GM19463 (cell line): Measurements from ENCODE around the gene FCGBP.
"Not testable (repeated sequence)": the region's sequence is repeated elsewhere in the genome, so short reads cannot be mapped to it uniquely, and the experiment has no call there.

Source experiments
- ATAC-seq: cut with Tn5 transposase; IDR thresholded peaks from one replicate; pipeline ENCODE4 v1.9.1; 2021; ENCODE audit warnings: mild to moderate bottlenecking, moderate library complexity; ENCODE audit not compliant: unreplicated experiment

The FCGBP gene

DNA sequence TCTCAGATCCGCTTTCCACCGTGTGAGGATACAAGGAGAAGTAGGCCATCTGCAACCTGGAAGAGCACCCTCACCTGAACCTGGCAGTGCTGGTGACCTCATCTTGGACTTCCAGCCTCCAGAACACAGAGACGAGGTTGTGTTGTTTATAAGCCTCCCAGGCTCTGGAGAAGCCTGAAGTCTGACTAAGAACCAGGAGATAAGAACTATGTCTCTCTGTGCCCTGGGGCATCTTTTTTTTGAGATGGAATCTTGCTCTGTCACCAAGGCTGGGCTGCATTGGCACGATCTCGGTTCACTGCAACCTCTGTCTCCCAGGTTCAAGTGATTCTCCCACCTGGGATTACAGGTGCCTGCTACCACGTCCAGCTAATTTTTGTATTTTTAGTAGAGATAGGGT lies 14.5 kb downstream of the FCGBP start:
- ATAC-seq: no peak

DNA sequence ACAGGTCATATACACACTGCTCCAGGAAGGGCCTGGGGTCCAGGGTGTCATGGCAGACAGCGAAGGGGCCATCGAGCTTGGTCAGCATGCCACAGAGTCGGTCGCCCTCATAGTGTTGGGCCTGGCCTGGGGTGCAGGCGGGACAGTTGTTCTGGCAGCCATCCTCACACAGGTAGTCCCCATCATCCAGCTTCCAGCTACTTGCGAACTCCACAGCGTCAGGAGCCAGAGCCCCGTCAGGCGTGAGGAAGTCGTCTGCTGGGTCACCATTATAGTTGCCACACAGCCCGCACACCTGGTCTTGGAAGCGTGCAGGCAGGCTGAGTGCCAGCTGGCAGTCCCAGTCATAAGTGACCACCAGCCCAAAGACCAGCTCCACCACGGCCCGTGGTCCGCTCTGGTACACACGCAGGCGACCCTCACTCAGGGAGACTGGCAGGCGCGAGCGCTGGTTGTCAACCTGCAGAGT lies 16.2 kb downstream of the FCGBP start:
- ATAC-seq: no peak

DNA sequence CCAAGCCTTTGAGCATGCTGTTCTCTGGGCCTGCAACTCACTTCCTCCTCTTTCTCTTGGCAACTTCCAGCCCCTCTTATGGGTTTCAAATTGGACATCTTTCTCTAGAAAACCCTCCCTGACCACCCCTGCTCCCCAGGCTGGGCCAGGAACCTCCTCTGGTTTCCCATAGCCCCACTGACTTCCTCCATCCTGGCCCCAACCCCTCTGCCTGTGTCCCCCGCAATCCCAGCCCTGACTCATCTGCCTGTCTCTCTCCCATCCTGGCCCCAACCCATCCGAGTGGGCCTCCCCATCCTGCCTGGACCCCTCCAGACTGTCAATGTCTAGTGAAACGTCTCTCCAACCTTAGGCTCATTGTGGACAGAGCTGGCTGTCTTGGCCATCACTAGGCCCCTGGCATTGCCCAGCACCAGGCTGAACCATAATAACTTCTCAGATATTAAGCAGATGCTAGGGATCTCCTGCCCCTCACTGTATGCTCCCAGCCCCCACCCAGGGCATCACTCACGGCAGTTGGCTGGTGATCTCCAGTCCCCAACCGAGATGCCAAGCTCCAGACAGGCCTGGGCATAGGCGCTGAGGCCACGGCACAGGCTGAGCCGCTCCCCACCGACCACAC lies 16.8 kb downstream of the FCGBP start:
- no peak for ATAC-seq

DNA sequence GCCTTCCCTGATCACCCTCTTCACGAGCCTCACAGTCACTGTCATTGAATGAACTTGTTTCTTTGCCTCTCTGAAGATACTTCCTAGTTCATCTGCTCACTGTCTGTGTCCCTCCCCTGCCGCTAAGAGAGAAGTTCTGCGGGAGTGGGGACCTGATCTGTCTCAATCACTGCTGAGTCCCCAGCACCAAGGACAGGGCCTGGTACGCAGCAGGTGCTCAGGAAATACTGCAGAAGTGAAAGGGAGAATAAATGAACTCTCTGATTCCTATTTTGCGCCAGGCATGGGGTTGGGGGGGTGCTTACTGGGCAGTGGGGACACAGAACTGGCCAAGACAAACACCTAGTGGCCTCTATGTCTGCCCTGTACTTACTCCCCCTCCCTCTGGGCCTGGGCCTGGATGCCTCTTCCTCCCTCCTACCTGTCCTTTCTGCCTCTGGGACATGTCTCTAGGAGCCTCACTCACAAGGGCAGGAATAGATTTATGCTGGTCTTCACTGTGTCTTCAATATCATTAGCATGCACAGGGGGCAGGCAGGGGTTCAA lies 17.5 kb downstream of the FCGBP start:
- ATAC-seq: no peak

DNA sequence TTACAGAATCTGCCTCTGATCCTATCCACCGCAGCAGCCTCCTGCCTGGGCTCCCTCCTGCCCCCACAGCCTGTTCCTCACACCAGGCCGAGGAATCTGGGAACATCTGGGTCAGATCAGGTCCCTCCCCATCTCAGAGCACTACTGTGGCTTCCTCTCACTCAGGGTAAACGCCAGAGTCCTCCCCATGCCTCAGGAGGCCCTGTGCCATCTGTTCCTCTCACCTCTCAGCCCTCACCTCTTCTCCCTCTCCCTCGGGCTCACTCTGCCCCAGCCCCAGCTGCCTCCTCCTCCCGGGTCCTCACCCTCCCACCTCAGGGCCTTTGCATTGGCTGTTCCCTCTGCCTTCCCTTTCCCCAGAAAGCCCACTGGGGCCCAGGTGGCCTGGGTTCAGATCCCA lies 18.2 kb downstream of the FCGBP start:
- no peak for ATAC-seq

DNA sequence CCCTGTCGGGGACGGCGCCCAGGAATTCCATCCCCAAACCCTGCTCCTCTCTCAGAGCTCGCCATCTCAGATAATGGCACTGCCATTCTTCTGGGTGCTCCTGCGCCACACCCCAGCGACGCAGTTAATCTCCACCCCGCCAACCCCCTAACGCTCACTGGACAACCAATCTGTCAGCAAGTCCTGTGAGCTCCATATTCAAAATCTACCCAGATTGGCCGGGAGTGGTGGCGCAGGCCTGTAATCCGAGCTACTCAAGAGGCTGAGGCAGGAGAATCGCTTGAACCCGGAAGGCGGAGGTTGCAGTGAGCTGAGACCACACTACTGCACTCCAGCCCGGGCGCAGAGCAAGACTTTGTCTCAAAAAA lies 18.6 kb downstream of the FCGBP start:
- ATAC-seq: no peak

DNA sequence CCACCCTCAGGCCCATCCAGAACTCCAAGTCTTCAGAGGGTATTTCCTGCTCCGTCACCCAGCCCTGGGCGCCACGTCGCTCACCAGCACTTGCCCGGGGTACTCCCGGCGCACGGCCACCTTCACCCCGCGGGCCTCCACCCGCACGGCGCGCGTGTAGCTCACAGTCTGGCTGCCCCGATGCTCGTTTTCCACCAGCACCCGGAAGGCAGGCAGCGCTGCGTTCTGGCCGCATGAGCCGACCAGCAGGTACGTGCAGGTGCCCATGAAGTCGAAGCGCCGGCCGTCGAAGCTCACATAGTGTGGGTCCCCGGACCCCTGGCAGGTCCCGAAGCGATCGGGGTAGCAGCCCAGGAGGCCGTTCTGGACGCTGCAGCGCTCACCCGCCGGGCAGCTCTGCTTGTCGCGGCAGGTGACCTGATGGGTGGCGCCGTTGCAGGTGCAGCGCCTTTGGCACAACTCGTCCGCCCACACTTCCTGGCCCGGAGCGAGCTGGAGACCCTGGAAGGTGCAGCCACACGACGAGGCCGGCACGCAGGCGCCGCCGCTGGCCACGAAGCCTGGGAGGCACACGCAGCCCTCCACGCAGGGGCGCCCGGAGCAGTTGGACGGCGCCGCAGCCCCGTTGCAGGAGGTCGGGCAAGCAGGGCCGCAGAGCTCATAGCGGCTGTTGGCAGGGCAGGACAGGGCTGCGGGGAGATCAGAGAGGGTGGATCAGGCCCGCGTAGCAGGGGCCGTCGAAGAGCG lies 19.2 kb downstream of the FCGBP start:
- ATAC-seq: no peak

DNA sequence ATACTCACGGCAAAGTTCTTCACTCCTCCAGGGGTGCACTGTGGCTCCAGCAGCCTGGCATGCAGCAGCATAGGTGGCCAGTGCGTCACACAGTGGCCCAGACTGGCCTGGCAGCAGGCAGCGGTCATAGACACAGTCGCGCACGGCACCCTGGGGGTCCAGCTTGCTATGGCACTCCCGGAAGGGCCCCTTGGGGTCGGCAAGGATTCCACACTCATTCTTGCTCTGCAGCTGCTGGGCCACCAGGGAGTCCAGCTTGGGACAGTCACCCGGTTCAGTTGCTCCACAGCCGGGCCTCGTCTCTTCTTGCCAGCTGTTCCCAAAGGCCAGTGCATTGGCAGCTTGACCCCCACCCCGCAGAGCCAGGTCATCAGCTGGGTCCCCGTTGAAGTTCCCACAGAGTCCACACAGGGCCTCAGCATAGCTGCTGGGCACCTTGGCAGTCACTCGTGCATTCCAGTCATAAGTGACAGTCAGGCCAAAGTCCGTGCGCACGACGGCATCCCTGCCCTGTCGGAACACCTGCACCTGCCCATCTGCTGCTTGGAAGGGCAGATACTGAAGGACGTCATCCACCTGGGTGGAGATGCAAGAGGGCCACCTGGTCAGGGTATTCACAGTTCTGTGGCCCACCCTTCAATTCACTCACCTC lies 20.6 kb downstream of the FCGBP start:
- no peak for ATAC-seq

DNA sequence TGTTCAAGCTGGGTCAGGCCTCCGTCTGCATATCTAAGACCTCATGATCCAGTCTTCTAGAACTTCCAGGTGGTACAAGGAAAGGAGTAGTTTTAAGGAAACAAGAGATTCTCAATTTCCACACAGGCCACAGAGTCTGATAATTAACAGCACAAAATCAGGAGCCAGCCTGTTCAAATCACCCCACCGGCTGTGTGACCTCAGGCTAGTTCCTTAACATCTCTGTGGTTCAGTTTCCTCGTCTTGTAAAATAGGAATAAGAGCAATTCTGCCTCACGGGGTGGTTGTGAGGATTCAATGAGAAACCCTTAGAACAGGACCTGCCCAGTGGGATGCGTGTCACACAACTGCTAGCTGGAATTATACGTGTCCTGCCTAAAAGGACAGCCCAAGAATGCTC lies 25.6 kb downstream of the FCGBP start:
- ATAC-seq: no peak

DNA sequence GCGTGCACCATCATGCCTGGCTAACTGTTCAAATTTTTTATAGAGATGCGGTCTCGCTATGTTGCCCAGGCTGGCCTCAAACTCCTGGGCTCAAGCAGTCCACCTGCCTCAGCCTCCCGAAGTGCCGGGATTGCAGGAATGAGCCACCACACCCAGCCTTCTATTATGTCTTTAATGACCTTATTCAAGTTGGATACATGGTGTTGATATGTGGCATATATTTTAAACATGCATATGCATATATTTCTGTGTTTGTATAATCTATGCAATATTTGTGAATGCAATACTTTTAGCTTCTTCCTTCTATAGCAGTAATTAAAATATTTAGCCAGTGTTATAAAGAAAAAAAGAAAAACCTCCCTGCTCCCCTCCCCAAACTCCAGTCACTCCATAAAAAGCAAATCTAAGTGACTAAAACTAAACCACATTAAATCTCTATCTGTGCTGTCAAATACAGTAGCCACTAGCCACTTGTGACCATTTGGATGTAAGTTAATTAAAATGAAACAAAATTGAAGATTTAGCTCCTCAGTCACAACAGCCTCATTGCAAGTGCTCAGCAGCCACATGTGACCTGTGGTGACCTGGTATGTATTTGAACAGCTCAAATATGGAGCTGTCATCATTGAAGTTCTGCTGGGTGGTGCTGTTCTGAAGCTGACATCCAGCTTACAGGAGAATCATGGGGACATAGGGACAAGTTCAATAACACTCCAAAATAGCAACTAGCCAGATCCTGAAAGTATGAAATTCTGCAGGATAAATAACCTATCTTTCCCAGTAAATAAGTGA lies 27.4 kb downstream of the FCGBP start:
- no peak for ATAC-seq

DNA sequence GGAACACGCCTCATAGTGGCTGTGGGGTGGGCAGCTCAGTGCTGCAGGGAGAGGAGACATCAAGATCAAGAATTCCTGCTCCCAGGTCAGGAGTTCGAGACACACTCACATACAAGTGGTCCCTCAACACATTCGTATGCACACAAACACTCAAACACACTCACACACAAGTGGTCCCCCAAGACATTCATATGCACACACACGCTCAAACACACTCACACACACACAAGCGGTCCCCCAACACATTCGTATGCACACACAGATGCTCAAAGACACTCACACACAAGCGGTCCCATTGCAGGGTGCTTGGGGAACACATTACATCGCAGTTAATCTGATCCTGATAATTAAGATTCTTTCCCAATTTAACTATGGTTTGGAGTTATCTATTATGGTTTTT lies 28.2 kb downstream of the FCGBP start:
- ATAC-seq: no peak

DNA sequence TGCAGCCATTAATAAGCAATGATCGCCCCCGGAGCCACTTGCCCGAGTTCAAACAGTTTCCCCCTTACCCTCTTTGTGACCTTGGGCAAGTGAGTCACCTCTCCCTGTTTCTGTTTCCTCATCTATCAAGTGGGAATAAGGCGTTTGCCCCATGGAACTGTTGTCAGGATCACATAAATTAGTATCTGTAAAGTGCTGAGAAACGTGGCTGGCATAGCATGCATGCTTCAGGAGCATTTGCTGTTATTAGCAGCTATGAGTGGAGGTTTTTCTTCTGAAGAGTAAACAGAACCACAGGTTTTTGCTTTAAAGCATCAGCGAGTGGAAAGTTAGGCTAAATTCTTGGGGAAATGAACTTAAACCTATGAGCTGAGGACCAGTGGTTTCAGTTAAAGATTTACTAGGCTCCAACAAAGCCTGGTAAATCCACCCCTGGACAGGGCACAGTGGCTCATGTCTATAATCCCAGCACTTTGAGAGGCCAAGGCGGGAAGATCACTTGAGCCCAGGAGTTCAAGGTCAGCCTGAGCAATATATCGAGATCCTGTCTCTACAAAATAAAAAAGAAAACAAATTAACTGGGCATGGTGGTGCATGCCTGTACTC lies 30.8 kb downstream of the FCGBP start:
- ATAC-seq: not testable (repeated sequence)

DNA sequence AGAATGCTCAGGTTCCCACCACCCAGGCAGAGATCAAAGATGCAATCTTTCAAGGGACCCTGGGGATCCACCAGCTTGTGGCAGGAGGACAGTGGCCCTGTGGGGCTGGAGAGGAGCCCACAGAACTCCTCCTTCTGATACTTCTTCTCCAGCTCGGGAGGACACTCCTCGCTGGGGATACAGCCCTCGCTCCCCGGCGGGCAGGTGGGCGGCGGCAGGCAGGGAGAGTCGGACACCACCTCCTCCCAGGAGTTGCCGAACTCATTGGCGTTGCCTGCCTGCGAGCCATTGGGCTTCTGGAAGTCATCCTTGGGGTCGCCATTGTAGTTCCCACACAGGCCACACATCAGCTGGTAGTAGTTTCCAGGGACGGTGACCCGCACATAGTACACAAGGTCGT lies 32.1 kb downstream of the FCGBP start:
- not testable (repeated sequence) for ATAC-seq

DNA sequence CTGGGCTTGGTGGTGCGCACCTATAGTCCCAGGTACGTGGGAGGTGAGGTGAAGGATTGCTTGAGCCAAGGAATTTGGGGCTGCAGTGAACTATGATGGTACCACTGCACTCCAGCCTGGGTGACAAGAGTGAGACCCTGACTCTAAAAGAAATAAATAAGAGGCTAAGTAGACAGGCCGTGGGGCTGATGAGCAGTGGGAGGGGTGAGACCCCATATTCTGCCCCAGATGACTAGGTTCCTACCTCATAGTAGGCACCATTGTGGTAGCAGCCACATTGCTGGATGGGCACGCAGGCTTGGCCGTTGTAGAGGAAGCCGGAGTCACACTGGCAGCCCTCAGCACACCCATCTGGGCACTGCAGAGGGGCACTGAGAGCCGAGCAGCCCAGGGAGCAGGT lies 32.8 kb downstream of the FCGBP start:
- not testable (repeated sequence) for ATAC-seq

DNA sequence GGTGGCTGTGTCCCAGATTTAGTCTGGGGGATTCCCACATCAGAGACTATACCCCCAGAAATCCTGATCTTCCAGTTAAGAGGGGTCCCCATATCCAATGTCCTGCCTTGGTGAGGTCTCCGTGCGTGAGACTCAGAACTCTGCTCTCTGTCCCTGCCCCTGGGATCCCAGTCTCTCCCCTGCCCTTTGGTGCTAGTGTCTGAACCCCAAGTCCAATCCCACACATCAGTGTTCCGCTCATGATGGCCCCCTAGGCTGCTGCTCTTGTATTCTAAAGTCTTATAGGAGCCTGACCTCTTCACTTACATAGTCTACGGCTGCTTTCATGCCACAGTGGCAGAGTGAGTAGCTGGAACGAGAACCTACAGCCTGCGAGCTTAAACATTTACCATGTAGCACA lies 35.6 kb downstream of the FCGBP start:
- not testable (repeated sequence) for ATAC-seq

DNA sequence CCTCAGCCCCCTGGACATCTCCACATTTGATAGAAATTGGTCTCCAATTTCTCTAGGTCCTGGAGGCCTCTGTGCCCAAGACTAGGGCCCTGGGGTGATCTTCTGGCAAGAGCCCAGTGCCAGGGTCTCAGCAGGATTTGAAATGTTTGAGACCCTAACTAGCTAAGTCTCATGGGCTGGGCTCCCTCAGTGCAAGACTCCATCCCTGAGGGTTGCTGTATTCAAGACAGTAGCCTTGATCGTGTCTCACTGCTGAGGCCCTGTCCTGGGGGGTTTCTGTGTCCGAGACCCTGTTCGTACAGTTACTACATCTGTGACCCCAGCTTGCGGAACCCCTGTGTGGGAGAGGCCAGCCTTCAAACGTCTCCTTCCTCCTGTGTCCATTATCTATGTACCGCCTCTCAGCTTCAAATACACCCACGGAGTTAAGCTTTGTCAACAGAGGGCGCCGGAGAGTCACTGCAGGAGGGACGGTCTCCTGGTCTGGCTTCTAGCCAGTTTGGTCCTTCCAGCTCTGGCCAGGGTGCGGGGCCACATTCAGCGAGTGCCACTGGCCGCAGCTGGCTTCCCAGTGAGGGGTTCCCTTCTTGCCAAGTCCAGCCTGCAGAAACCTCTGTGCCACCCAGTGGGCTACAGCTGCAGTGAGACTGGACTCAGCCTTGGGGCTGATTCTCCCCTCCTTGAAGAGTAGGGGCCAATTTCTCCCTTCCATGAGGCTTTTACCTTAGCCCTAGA lies 36.8 kb downstream of the FCGBP start:
- not testable (repeated sequence) for ATAC-seq

DNA sequence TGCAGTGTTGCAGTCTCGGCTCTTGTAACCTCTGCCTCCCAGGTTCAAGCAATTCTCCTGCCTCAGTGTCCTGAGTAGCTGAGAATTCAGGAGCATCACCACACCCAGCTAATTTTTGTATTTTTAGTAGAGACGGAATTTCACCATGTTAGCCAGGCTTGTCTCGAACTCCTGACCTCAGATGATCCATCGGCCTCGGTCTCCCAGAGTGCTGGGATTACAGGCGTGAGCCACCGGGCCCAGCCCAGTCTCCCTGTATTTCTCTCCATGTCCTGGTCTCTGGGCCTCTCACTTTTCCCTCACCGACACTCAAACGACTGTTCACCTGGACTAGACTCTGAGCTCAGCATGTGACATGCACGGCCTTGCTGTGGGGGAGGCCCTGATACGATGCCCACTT lies 39.3 kb downstream of the FCGBP start:
- not testable (repeated sequence) for ATAC-seq

DNA sequence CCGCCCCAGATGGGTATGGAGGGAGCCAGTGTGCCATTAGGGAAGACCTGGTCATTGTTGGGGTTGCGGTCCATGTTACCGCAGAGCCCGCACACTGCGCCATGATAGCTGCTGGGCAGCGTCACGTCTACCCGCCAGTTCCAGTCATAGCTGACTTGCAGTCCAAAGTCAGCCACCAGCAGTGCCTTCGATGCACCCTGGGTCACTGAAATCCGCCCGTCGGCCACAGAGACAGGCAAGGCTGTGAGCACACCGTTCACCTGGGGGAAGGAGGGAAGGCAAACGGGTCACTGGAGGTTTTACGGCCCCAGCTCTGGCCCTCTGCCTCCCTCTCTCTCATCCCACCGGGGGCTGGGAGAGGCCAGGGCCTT lies 40.2 kb downstream of the FCGBP start:
- not testable (repeated sequence) for ATAC-seq

DNA sequence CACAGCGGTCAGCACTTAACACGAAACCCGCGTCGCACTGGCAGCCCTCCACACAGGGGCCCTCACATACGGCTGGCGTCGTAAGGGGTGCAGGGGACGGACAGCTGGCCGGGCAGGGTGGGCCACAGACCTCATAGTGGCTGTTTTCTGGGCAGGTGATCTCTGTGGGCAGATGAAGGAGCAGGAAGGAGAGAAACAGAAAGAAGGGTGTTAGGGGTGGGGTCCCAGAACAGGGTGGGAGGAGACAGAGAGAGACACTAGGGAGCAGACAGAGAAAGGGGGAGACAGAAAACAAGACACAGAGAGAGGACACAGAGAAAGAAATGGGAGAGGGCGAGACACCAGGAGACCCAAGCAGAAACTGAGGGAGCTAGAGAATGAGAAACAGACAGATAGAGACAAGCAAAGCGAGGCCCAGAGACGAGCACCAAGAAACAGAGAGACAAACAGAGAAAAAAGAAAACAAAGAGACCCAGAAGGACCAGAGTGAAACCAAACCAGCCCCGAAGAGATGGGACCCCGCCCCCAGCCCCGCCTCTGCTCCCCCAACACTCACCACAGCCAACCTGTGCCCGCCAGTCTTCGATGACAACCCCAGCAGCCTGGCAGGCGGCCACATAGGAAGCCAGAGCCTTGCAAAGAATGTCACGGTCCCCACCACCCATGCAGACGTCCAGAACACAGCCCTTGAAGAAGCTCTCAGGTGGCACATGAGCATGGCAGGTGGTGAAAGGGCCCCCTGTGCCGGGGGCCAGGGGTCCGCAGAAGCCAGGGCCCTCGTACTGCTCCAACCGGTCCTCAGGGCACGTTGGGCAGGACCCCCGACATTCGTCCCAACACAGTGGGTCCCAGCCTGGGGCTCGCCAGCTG lies 40.8 kb downstream of the FCGBP start:
- not testable (repeated sequence) for ATAC-seq
